ENCODE measurements around the gene ETFA. TPM values are rescaled to one million over a fixed set of nuclear protein-coding genes. Genes with fewer than 3 reads are reported as not detected.
"Not testable (repeated sequence)": the region's sequence is repeated elsewhere in the genome, so short reads cannot be mapped to it uniquely, and the experiment has no call there.

ETFA gene
- total and polyA plus RNA-seq, 7 donors, result 58.4 to 476 (median 102) TPM

- intact Hi-C loops (cut with DNase I), result no loop called here
These were observed 12.3 kb downstream of the ETFA start for GRCh38 chr15:76298986-76299385.

GRCh38 chr15:76297951-76298350, 13.3 kb downstream of the ETFA start:
- intact Hi-C loops (cut with DNase I), result not testable (repeated sequence)

More at GRCh38 chr15:76298986-76299385, 12.3 kb downstream of the ETFA start:
- H3K9me3 ChIP-seq, result no peaks in the 10 kb centered on the region
- no peaks in the 10 kb centered on the region for H3K27me3 ChIP-seq
- no peak for DNase-seq
- H3K27ac ChIP-seq, result no peak overlapping the region
- WGBS, 2 donors, result 19 to 62% methylated on average over 3 of the region's 3 CpGs
- H3K4me1 ChIP-seq, result peaks cover 0 to 15% (median 6%) of the 10 kb centered on the region in 4 donors
- H3K4me3 ChIP-seq, result no peak overlapping the region
- H3K36me3 ChIP-seq, result no peaks in the 10 kb centered on the region
- no peak for TF ChIP-seq CTCF (IDR thresholded peaks at IDR 0.05)
- TF ChIP-seq POLR2A (IDR thresholded peaks at IDR 0.05), result no peak

GRCh38 chr15:76296849-76297248, 14.4 kb downstream of the ETFA start:
- intact Hi-C loops (cut with DNase I), result no loop called here
- H3K4me1 ChIP-seq, result peaks cover 0 to 22% (median 3%) of the 10 kb centered on the region in 4 donors
- H3K27me3 ChIP-seq, result no peaks in the 10 kb centered on the region
- no peaks in the 10 kb centered on the region for H3K9me3 ChIP-seq
- no peak for DNase-seq
- no peak overlapping the region for H3K27ac ChIP-seq
- H3K36me3 ChIP-seq, result no peaks in the 10 kb centered on the region
- 97% methylated on average over 1 of the region's 1 CpG for WGBS, 2 donors
- H3K4me3 ChIP-seq, result no peak overlapping the region
- TF ChIP-seq EP300 (IDR thresholded peaks at IDR 0.05), result no peak
- TF ChIP-seq CTCF (IDR thresholded peaks at IDR 0.05), result no peak
- TF ChIP-seq POLR2A (IDR thresholded peaks at IDR 0.05), result no peak
- no peak for TF ChIP-seq POLR2AphosphoS5 (IDR thresholded peaks at IDR 0.05)

More at GRCh38 chr15:76297951-76298350, 13.3 kb downstream of the ETFA start:
- not testable (repeated sequence) for H3K27ac ChIP-seq, H3K9me3 ChIP-seq, H3K36me3 ChIP-seq, DNase-seq, H3K4me3 ChIP-seq, H3K27me3 ChIP-seq
- H3K4me1 ChIP-seq, result peaks cover 0 to 25% (median 6%) of the 10 kb centered on the region in 4 donors
- WGBS, 2 donors, result 89 to 96% methylated on average over 4 of the region's 4 CpGs

- peaks cover 0 to 20% (median 3%) of the 10 kb centered on the region in 4 donors for H3K4me1 ChIP-seq
- H3K27me3 ChIP-seq; H3K4me3 ChIP-seq; DNase-seq; intact Hi-C loops (cut with DNase I); H3K9me3 ChIP-seq; H3K36me3 ChIP-seq; H3K27ac ChIP-seq: not testable (repeated sequence)
- WGBS, 2 donors, result 92 to 98% methylated on average over 1 of the region's 1 CpG
These were observed 16.8 kb downstream of the ETFA start for GRCh38 chr15:76294463-76294862.

GRCh38 chr15:76293361-76293760, 17.9 kb downstream of the ETFA start:
- no peaks in the 10 kb centered on the region for H3K27me3 ChIP-seq
- no peak overlapping the region for H3K27ac ChIP-seq
- intact Hi-C loops (cut with DNase I), result no loop called here
- WGBS, 2 donors, result 64 to 65% methylated on average over 1 of the region's 1 CpG
- no peak overlapping the region for H3K4me3 ChIP-seq
- peaks cover 0 to 20% (median under 1%) of the 10 kb centered on the region in 4 donors for H3K4me1 ChIP-seq
- DNase-seq, result no peak
- TF ChIP-seq CTCF (IDR thresholded peaks at IDR 0.05), result no peak
- no peak for TF ChIP-seq POLR2A (IDR thresholded peaks at IDR 0.05)
- no peak for TF ChIP-seq EP300 (IDR thresholded peaks at IDR 0.05)
- TF ChIP-seq POLR2AphosphoS5 (IDR thresholded peaks at IDR 0.05), result no peak
- no peaks in the 10 kb centered on the region for H3K9me3 ChIP-seq
- no peaks in the 10 kb centered on the region for H3K36me3 ChIP-seq

- intact Hi-C loops (cut with DNase I), result no loop called here
- 77 to 79% methylated on average over 3 of the region's 3 CpGs for WGBS, 2 donors
- no peaks in the 10 kb centered on the region for H3K27me3 ChIP-seq
- H3K27ac ChIP-seq, result no peak overlapping the region
- no peaks in the 10 kb centered on the region for H3K9me3 ChIP-seq
- DNase-seq, result no peak
- TF ChIP-seq POLR2AphosphoS5 (IDR thresholded peaks at IDR 0.05), result no peak
- no peak for TF ChIP-seq CTCF (IDR thresholded peaks at IDR 0.05)
- no peak for TF ChIP-seq EP300 (IDR thresholded peaks at IDR 0.05)
- no peak for TF ChIP-seq POLR2A (IDR thresholded peaks at IDR 0.05)
- H3K36me3 ChIP-seq, result peaks cover 0 to 33% (median 12%) of the 10 kb centered on the region in 4 donors
- no peak overlapping the region for H3K4me3 ChIP-seq
- H3K4me1 ChIP-seq, result peaks cover 0 to 17% (median 0%) of the 10 kb centered on the region in 4 donors
These were observed 21.7 kb downstream of the ETFA start for GRCh38 chr15:76289582-76289981.

All from sigmoid colon (tissue), 7 donors.